ENCODE measurements around the gene TNNI3K. TPM values are rescaled to one million over a fixed set of nuclear protein-coding genes. Genes with fewer than 3 reads are reported as not detected.

Gene TNNI3K
- total RNA-seq, 6 experiments from 2014 or later, result 1.0 TPM; not detected in 5

- Histone ChIP-seq H3K4me1 (peaks cover 0 to 18% (median 8%) of the 10 kb centered on the region in 4 donors), H3K9me3 (no peaks in the 10 kb centered on the region), H3K27me3 (no peaks in the 10 kb centered on the region), H3K27ac (peak overlapping the region in 2 of 3 donors; percentile 86 to 88), H3K36me3 (no peaks in the 10 kb centered on the region), H3K4me3 (no peak overlapping the region)
- ATAC-seq (peak in 2 of 4 donors; percentile 21 to 65), DNase-seq (peak in 1 of 3 donors; percentile 77)
- 33% methylated on average over 5 of the region's 5 CpGs for WGBS (ENCODE audit: insufficient coverage, low coverage, low lambda C conversion rate, missing lambda C conversion rate)
- intact Hi-C loops (cut with DNase I), result no loop called here
- TF ChIP-seq CTCF (IDR thresholded peaks at IDR 0.05) (no peak), POLR2A (IDR thresholded peaks at IDR 0.05) (no peak)
These were observed 357.6 kb downstream of the TNNI3K start for GRCh38 chr1:74592580-74593355.

Other genes starting within 250 kb of the TNNI3K start
- 1 to 10 TPM in 1 of 6 experiments, under 1 TPM in 4, not detected in 1; 0.33 to 2.3 (median 0.68) TPM for gene LRRIQ3, start 37.2 kb upstream of the TNNI3K start, total RNA-seq
- 10 to 100 TPM in 3 of 6 experiments, 1 to 10 TPM in 3; 6.9 to 12.5 (median 9.0) TPM for gene FPGT, start 37.1 kb upstream of the TNNI3K start, total RNA-seq

All from right lobe of liver (tissue), 6 donors.